ENCODE data around the gene SEM1.
"Not testable (repeated sequence)": the region's sequence is repeated elsewhere in the genome, so short reads cannot be mapped to it uniquely, and the experiment has no call there.

SEM1 gene

GRCh38 chr7:96663457-96663856, 46.2 kb downstream of the SEM1 start:
- DNase-seq (ENCODE audit: low read depth), result no peak

- DNase-seq (ENCODE audit: low read depth), result not testable (repeated sequence)
Observed at GRCh38 chr7:96662151-96662550, 47.5 kb downstream of the SEM1 start.

- no peak for DNase-seq (ENCODE audit: low read depth)
Observed at GRCh38 chr7:96658022-96658412, 51.6 kb downstream of the SEM1 start.

- DNase-seq (ENCODE audit: low read depth), result no peak
Observed at GRCh38 chr7:96657347-96658021, 52.2 kb downstream of the SEM1 start.

- no peak for DNase-seq (ENCODE audit: low read depth)
Observed at GRCh38 chr7:96655956-96656355, 53.7 kb downstream of the SEM1 start.

- no peak for DNase-seq (ENCODE audit: low read depth)
Observed at GRCh38 chr7:96654630-96655188, 54.9 kb downstream of the SEM1 start.

- peak; percentile 4 for DNase-seq (ENCODE audit: low read depth)
Observed at GRCh38 chr7:96649981-96650380, 59.7 kb downstream of the SEM1 start.

GRCh38 chr7:96648784-96649183, 60.9 kb downstream of the SEM1 start:
- no peak for DNase-seq (ENCODE audit: low read depth)

- no peak for DNase-seq (ENCODE audit: low read depth)
Observed at GRCh38 chr7:96647733-96648132, 61.9 kb downstream of the SEM1 start.

GRCh38 chr7:96645084-96645483, 64.6 kb downstream of the SEM1 start:
- DNase-seq (ENCODE audit: low read depth), result no peak

- not testable (repeated sequence) for DNase-seq (ENCODE audit: low read depth)
Observed at GRCh38 chr7:96643436-96643835, 66.2 kb downstream of the SEM1 start.

GRCh38 chr7:96640054-96640453, 69.6 kb downstream of the SEM1 start:
- DNase-seq (ENCODE audit: low read depth), result no peak

All from fibroblast of gingiva (primary cell).